ENCODE data around the gene ZMAT2. TPM values are rescaled to one million over a fixed set of nuclear protein-coding genes. Genes with fewer than 3 reads are reported as not detected.

The ZMAT2 gene
- total and polyA plus RNA-seq, 10 of the 15 experiments (the other 5 are each of a cell fraction or from before 2014, with no cell fraction given), result 28.1 to 102 (median 42.9) TPM

- TF ChIP-seq CREM (IDR thresholded peaks at IDR 0.05; ENCODE audit: low read depth) (no peak), MTA3 (IDR thresholded peaks at IDR 0.05; ENCODE audit: borderline replicate concordance, low read length) (no peak), NFIC (IDR thresholded peaks at IDR 0.05; ENCODE audit: low read depth, low read length) (no peak), RBBP5 (conservative IDR thresholded peaks at IDR 0.05) (no peak)
These were observed 41.7 kb downstream of the ZMAT2 start (continued) for GRCh38 chr5:140741967-140742366.

- H3K27ac ChIP-seq (ENCODE audit: control insufficient read depth, insufficient read depth), result no peak overlapping the region
- H3K4me1 ChIP-seq (ENCODE audit: control insufficient read depth, insufficient read depth, low read length), result no peaks in the 10 kb centered on the region
- no peaks in the 10 kb centered on the region for H3K27me3 ChIP-seq (replicated peaks in 1 of 2; ENCODE audit: control insufficient read depth in 2 of 2, insufficient read depth in 2 of 2, low read length in 1 of 2)
- in situ Hi-C loops (cut with MboI) (no loop called here), intact Hi-C loops (cut with micrococcal nuclease; ENCODE audit: unreplicated experiment) (no loop called here)
- CTCF ChIA-PET, result no interaction called here
- RAD21 ChIA-PET (ENCODE audit: unreplicated experiment), result no interaction called here
- H3K9me3 ChIP-seq (replicated peaks; ENCODE audit: control insufficient read depth, insufficient read depth, low read length), result no peaks in the 10 kb centered on the region; the same call in 2 of the 3 replicates
- H2AFZ ChIP-seq (ENCODE audit: control insufficient read depth, low read depth, low read length), result no peak overlapping the region
- no peak overlapping the region for H3K4me3 ChIP-seq
- FAIRE-seq, result no peak
- no peak for DNase-seq (ENCODE audit: low read depth, low spot score)
- BruUV-seq (replicated peaks), result no TSS peak
- H3K36me3 ChIP-seq (ENCODE audit: control insufficient read depth in 2 of 2, insufficient read depth in 2 of 2, low read length in 1 of 2), result no peaks in the 10 kb centered on the region
- no peaks in the 10 kb centered on the region for H4K20me1 ChIP-seq (ENCODE audit: control insufficient read depth, insufficient read depth)
- ATAC-seq, result no peak
- no peak overlapping the region for H3K9ac ChIP-seq (ENCODE audit: control insufficient read depth, insufficient read depth, low read length)
- no peaks in the 10 kb centered on the region for H3K79me2 ChIP-seq (ENCODE audit: control insufficient read depth, insufficient read depth, low read length)
- POLR2A ChIA-PET, result no interaction called here
- WGBS (ENCODE audit: insufficient coverage, insufficient replicate concordance, low lambda C conversion rate, missing lambda C conversion rate), result 19% methylated on average over 5 of the region's 5 CpGs
- SMC1A ChIA-PET (ENCODE audit: uncharacterized antibody, unreplicated experiment), result no interaction called here
- H3K4me2 ChIP-seq (ENCODE audit: control insufficient read depth, insufficient read depth), result no peak overlapping the region
- TF ChIP-seq SIX5 (IDR thresholded peaks at IDR 0.05; ENCODE audit: low read depth, low read length, severe bottlenecking), result no peak
- no peak for TF ChIP-seq CHD4 (IDR thresholded peaks at IDR 0.05)
- no peak for TF ChIP-seq FOXK2 (IDR thresholded peaks at IDR 0.05)
- no peak for TF ChIP-seq POLR2A (IDR thresholded peaks at IDR 0.05; ENCODE audit: low read depth, low read length)
- TF ChIP-seq RB1 (IDR thresholded peaks at IDR 0.05; ENCODE audit: borderline replicate concordance), result no peak
- TF ChIP-seq ZBED1 (IDR thresholded peaks at IDR 0.05; ENCODE audit: borderline replicate concordance), result no peak
- no peak for TF ChIP-seq IRF5 (IDR thresholded peaks at IDR 0.05; ENCODE audit: borderline replicate concordance)
- no peak for TF ChIP-seq CHD1 (IDR thresholded peaks at IDR 0.05; ENCODE audit: low read depth, low read length)
- no peak for TF ChIP-seq CBFB (IDR thresholded peaks at IDR 0.05; ENCODE audit: low read depth)
- no peak for TF ChIP-seq SUZ12 (IDR thresholded peaks at IDR 0.05; ENCODE audit: unreplicated experiment)
- no peak for TF ChIP-seq PBX3 (IDR thresholded peaks at IDR 0.05; ENCODE audit: insufficient replicate concordance, low read depth, low read length)
- TF ChIP-seq CEBPB (IDR thresholded peaks at IDR 0.05; ENCODE audit: borderline replicate concordance in 1 of 2, low read depth in 2 of 2, low read length in 2 of 2), result no peak
- TF ChIP-seq IRF3 (IDR thresholded peaks at IDR 0.05), result no peak
- TF ChIP-seq DPF2 (IDR thresholded peaks at IDR 0.05), result no peak
- TF ChIP-seq BCL11A (IDR thresholded peaks at IDR 0.05; ENCODE audit: low read depth, low read length), result no peak
- TF ChIP-seq NKRF (conservative IDR thresholded peaks at IDR 0.05), result no peak
- TF ChIP-seq MAX (IDR thresholded peaks at IDR 0.05; ENCODE audit: low read depth, low read length), result no peak
- TF ChIP-seq PAX5 (IDR thresholded peaks at IDR 0.05; ENCODE audit: borderline replicate concordance, low read depth, low read length), result no peak
These were observed 53.3 kb downstream of the ZMAT2 start for GRCh38 chr5:140753561-140753960.
